ENCODE results near the gene ARHGEF3. TPM values are rescaled to one million over a fixed set of nuclear protein-coding genes. Genes with fewer than 3 reads are reported as not detected.

The ARHGEF3 gene
- total RNA-seq, 1 experiment from 2014 or later, result 10.2 TPM

- DNase-seq, result no peak
- intact Hi-C loops (cut with micrococcal nuclease; ENCODE audit: unreplicated experiment), result no loop called here
- ChIA-PET POLR2A (no interaction called here), CTCF (interaction anchor here (0.7 to 1.1 kb wide), 2 partner anchors 23 to 55 kb away, joined by 3 to 4 read pairs; no protein-coding TSS in a partner anchor)
- Histone ChIP-seq H3K4me1 (peaks cover 51% of the 10 kb centered on the region), H3K9me3 (no peaks in the 10 kb centered on the region), H3K27me3 (replicated peaks; ENCODE audit: control insufficient read depth, insufficient read depth, low read length) (no peaks in the 10 kb centered on the region), H3K36me3 (ENCODE audit: control insufficient read depth, insufficient read depth, low read length) (no peaks in the 10 kb centered on the region), H3K4me3 (ENCODE audit: low read depth, low read length) (no peak overlapping the region)
- Mint-ChIP-seq H3K9me3 (ENCODE audit: unreplicated experiment) (no peaks in the 10 kb centered on the region), H3K27ac (ENCODE audit: unreplicated experiment) (no peak overlapping the region), H3K4me1 (ENCODE audit: low read depth, unreplicated experiment) (peaks cover 38% of the 10 kb centered on the region), H3K27me3 (ENCODE audit: insufficient read depth, unreplicated experiment) (no peaks in the 10 kb centered on the region), H3K36me3 (ENCODE audit: insufficient read depth, unreplicated experiment) (no peaks in the 10 kb centered on the region), H3K4me3 (ENCODE audit: unreplicated experiment) (no peak overlapping the region)
- no peak for TF ChIP-seq CTCF (IDR thresholded peaks at IDR 0.05; ENCODE audit: insufficient read depth in 1 of 2, low read depth in 1 of 2, low read length in 1 of 2, severe bottlenecking in 1 of 2, unreplicated experiment in 1 of 2)
- no TSS peak for BruUV-seq (replicated peaks)
Measured at GRCh38 chr3:56822501-56822900, 20.8 kb upstream of the ARHGEF3 start.

- no peak for DNase-seq
- Histone ChIP-seq H3K4me3 (ENCODE audit: low read depth, low read length) (no peak overlapping the region), H3K9me3 (no peaks in the 10 kb centered on the region), H3K27me3 (replicated peaks; ENCODE audit: control insufficient read depth, insufficient read depth, low read length) (no peaks in the 10 kb centered on the region), H3K36me3 (ENCODE audit: control insufficient read depth, insufficient read depth, low read length) (no peaks in the 10 kb centered on the region), H3K4me1 (peaks cover 24% of the 10 kb centered on the region)
- intact Hi-C loops (cut with micrococcal nuclease; ENCODE audit: unreplicated experiment), result no loop called here
- ChIA-PET POLR2A (interaction anchor here (1.1 kb wide), 1 partner anchor 18 kb away, joined by 13 read pairs; the partner anchor contains the start of gene ARHGEF3), CTCF (interaction anchor here (0.9 to 2.4 kb wide), 2 partner anchors 15 to 18 kb away, joined by 5 to 11 read pairs; partner anchors contain the start of gene ARHGEF3)
- no peak for TF ChIP-seq CTCF (IDR thresholded peaks at IDR 0.05; ENCODE audit: insufficient read depth in 1 of 2, low read depth in 1 of 2, low read length in 1 of 2, severe bottlenecking in 1 of 2, unreplicated experiment in 1 of 2)
- Mint-ChIP-seq H3K9me3 (ENCODE audit: unreplicated experiment) (no peaks in the 10 kb centered on the region), H3K27ac (ENCODE audit: unreplicated experiment) (no peak overlapping the region), H3K4me3 (ENCODE audit: unreplicated experiment) (no peak overlapping the region), H3K36me3 (ENCODE audit: insufficient read depth, unreplicated experiment) (no peaks in the 10 kb centered on the region), H3K27me3 (ENCODE audit: insufficient read depth, unreplicated experiment) (no peaks in the 10 kb centered on the region), H3K4me1 (ENCODE audit: low read depth, unreplicated experiment) (peaks cover 31% of the 10 kb centered on the region)
- no TSS peak for BruUV-seq (replicated peaks)
Measured at GRCh38 chr3:56819016-56819809, 17.5 kb upstream of the ARHGEF3 start.

GRCh38 chr3:56818156-56818985 lies 16.6 kb upstream of the ARHGEF3 start:
- intact Hi-C loops (cut with micrococcal nuclease; ENCODE audit: unreplicated experiment), result no loop called here
- Mint-ChIP-seq H3K27me3 (ENCODE audit: insufficient read depth, unreplicated experiment) (no peaks in the 10 kb centered on the region), H3K9me3 (ENCODE audit: unreplicated experiment) (no peaks in the 10 kb centered on the region), H3K4me3 (ENCODE audit: unreplicated experiment) (no peak overlapping the region), H3K36me3 (ENCODE audit: insufficient read depth, unreplicated experiment) (no peaks in the 10 kb centered on the region), H3K27ac (ENCODE audit: unreplicated experiment) (no peak overlapping the region), H3K4me1 (ENCODE audit: low read depth, unreplicated experiment) (peaks cover 23% of the 10 kb centered on the region)
- BruUV-seq (replicated peaks), result no TSS peak
- POLR2A ChIA-PET, result interaction anchor here (1.1 kb wide), 1 partner anchor 17 kb away, joined by 13 read pairs; the partner anchor contains the start of gene ARHGEF3
- Histone ChIP-seq H3K36me3 (ENCODE audit: control insufficient read depth, insufficient read depth, low read length) (no peaks in the 10 kb centered on the region), H3K27me3 (replicated peaks; ENCODE audit: control insufficient read depth, insufficient read depth, low read length) (no peaks in the 10 kb centered on the region), H3K4me1 (peaks cover 18% of the 10 kb centered on the region), H3K4me3 (ENCODE audit: low read depth, low read length) (no peak overlapping the region), H3K9me3 (no peaks in the 10 kb centered on the region)
- DNase-seq, result no peak
- no peak for TF ChIP-seq CTCF (IDR thresholded peaks at IDR 0.05; ENCODE audit: insufficient read depth in 1 of 2, low read depth in 1 of 2, low read length in 1 of 2, severe bottlenecking in 1 of 2, unreplicated experiment in 1 of 2)
- CTCF ChIA-PET, result interaction anchor here (2.4 kb wide), 1 partner anchor 17 kb away, joined by 11 read pairs; the partner anchor contains the start of gene ARHGEF3
